Stimulated activated CD4-positive, alpha-beta T cell treated with anti-CD3 and anti-CD28 coated beads, Interleukin-15, amount 100 ng/mL, for 24 hours (primary cell): ENCODE measurements around the gene ZDHHC14.

Experiments
- DNase-seq: peaks from one replicate; pipeline ENCODE4 v3.0.0-alpha.2; 2020

The ZDHHC14 gene

DNA sequence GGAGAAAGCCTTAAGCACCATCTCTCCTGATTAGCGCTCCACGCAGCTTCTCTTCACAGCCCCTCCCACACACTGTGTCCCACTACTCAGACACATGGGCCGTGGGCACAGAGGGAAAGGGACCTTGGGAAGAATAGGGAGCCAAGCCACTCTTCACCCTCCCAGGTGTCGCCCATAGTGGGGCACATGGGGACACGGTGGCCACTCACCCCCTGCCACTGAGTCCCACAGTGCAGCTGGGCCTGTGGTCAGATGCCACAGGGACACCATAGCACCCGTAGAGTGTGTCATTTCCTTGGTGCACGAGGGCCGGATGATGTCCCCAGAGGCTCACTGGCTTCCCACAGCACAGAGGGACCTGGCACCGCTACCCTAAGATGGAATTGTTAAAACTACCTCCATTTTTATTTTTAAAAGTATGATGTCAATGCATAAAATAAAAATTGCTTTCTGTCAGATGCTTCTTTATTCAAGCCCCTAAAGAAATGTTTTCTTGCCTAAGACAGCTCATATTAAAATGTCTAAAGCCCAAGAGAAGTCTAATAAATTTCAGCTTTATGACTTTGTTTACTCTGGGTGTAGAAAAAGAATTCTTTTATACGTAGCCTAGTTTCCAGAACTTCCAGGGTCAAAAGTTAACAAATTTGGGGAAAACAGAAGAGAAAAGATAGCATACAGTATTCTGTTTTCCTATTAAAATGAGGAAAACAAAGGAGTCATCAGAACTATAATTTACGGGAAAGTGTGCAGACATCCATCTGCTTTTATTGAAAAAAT is 251.0 kb downstream of the ZDHHC14 start:
- no peak for DNase-seq

DNA sequence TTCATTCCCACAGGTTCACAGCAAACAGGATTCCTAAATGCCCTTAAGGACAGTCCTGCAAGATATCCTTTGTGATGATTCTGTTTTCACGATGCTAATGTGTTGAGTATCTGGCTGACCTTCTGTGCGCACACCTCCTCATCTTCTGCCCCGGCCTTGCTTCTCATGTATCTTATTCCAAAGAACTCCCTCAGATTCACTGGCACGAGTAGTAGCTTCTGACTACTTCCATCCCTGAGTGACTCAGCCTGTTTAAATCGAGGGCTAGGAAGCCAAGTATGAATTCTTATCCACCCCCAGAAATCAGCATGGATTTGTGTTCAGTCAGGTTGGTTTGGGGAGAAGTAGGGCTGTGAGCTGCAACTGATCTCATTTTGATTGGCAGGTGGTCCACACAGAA is 251.8 kb downstream of the ZDHHC14 start:
- no peak for DNase-seq

DNA sequence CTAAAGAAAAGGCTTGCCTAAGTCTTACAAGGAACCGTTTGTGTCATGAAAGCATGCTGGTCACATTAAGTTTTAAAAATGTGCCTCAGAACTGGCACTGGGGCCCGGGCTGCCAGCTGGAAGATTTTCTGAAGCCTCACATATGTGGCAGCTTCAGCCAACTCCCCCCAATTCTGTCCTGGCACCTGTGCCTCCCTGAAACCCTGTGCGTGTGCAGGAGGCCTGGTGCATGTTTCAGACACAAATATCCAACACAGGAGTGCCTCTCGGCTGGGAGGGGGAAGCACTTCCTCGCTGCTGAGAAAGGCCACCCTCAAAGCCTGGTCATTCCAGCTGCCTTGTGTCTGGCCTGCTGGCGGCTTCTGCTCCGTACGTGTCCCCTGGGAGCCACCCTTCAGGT is 253.6 kb downstream of the ZDHHC14 start:
- DNase-seq: no peak

DNA sequence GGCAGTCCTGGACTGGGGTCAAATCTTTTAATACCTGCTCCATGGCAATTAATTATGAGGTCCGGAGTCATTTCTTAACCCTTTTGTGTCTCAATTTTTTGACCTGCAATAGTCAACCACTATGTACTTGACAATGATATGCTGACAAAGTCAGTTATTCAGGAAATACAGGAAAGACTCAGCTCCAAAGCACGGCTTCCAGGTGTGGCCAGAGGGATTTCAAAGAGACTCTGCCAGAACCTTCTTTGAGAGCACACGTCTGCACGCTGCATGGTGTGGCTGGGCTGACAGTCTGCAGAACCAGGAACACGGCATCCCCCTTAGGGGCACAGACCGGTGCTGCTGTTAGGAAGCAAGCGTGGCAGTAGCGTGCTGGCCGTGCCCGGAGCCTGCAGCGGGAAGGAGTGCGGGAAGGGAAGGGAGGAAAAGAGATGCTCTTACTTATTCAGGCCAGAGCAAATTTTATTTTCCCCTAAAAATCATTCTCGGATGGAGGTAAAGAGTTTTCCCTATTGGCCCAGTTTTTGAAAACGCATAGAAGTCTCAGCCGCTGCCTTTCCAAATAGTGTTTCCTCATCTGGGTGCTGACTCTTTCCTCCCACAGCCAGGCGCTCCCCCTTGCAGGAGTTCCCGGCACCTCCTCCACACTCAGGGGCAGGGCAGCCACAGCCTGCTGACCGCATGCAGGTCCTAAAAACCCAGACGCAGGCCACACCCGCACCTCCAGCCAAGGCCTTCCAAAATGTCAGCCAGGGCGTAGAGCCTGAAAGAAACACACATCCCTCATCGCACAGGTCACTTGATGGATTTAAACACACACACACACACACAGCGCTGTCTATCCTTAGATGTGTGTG is 254.6 kb downstream of the ZDHHC14 start:
- DNase-seq: no peak

DNA sequence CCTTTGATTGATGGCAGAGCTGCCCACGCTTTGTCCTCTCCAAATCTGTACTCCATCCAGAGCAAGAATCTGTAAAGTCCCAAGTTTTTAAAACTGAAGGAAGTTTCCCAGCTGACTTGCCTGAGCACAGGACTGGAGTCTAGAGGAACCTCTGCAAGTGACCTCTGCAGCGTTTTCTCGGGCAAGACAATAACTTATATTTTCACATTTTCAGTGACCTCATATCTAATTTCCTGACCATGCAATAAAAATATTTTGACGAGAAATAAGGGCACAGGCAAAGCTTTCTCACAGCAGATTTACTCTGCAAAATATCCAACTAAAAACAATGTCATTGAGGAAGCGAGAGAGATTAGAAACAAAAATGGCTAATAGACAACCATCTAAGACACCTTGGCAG is 256.5 kb downstream of the ZDHHC14 start:
- DNase-seq: no peak

DNA sequence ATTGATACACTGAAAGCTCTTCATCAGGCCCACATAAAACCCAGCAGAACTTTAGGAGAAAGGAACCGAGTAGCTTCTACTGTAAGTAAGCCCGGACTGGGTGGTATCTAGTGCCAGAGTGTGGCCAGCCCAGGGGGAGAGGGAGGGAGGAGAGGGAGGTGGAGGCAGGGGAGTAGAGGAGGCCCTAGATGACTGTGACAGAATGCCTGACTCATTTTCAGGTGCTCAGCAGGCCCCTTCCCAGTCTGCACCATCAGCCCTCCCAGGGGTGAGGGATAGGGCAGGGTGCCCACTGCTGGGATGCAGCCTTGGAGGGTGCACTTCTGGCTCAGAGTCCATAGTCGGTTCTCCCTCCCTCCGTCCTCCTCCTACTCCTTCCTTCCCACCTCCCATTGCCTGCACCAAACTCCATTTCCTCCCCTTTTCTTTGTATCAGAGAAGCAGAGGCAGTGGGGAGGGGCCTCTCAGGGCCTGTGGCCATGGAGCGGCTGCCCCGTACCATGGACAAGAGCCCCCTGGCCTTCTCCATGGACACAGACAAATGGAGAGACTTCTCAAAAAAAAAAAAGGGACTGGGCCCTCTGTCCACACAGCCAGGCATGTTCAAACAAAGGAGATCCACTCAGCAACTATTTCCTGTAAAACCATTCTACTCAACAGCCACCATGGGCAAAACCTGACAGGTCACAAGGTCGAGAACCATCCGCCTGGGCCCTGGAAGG is 257.1 kb downstream of the ZDHHC14 start:
- no peak for DNase-seq

DNA sequence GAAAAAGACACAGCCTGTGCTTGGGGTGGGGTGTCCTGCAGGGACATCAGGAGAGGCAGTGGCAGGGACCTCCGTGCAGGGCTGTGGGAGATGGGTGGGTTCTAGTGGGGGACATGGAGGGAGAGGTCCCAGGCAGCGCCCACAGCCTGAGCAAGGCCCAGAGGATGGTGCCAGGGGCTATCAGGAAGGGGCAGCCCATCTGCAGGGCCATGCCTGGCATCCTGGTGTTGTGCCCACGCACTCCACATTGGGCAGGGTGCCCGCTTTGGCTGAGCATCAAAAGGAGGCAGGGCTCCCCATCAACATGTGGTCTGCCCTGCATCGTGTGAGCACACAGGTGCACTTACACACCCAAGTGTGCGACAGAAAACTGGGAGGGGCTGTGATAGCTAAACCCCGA is 257.8 kb downstream of the ZDHHC14 start:
- DNase-seq: no peak

DNA sequence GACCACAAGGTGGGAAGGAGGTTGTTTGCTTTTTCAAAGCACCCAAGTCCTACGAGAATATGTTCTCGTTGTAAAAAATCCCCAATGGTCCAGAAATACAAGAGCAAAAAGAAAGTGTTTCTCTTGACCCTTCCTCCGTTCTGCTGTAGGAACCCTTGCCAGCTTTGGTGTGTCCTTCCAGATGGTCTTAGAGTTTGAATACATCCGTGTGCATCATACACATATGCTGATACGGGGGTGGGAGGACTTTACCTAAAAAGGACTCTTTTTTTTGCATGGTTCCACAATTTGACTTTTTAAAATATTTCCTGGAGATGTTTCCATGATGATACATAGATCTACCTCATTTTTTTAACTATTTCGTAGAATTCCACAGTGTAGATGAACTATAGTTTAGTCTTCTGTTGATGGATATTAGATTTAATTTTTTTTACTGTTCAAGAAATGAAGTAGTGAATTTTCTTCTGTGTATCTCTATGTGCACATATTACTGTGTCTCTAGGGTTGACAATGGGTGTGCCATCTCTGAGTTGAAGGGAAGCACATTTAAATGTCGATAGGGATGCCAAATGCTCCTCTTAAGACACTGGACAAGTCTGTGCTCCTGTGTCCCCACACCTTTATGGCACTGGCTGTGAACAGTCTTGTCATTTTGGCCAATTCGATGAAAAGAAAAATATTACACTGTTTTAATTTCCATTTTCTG is 259.9 kb downstream of the ZDHHC14 start:
- DNase-seq: no peak

DNA sequence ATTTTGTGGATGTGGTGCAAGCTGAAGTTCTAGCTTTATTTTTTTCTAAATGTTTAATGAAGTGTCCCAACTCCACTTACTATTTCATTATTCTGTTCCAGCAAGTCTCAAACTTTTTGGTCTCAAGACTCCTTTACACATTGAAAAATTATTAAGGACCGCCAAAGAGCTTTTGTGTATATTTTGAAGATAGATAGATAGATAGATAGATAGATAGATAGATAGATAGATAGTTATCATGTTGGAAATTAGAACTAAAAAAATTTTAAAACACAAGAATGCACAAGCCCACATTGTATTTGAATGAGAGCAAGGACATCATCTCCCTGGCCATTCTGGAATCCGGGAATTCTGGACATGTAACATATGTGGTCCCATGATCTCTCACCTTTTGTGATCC is 260.8 kb downstream of the ZDHHC14 start:
- DNase-seq: no peak

DNA sequence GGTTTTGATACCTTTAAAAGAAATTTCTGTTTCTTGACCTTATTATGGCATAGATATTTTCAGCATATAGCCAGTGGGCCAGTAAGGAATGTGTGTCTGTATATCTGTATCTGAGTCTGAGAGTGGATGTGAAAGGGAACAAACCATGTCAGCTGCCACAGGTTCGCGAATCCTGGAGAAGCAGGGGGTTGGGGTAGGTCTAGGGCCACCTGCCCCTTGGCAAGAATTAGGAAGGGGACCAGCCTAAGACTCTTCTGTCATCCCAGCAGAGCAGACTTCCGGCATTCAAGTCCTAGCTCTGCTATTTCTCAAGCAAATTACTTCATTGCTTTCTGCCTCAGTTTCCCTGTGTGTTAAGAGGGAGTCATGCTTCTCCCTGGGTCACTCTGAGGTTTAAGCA is 261.7 kb downstream of the ZDHHC14 start:
- no peak for DNase-seq

DNA sequence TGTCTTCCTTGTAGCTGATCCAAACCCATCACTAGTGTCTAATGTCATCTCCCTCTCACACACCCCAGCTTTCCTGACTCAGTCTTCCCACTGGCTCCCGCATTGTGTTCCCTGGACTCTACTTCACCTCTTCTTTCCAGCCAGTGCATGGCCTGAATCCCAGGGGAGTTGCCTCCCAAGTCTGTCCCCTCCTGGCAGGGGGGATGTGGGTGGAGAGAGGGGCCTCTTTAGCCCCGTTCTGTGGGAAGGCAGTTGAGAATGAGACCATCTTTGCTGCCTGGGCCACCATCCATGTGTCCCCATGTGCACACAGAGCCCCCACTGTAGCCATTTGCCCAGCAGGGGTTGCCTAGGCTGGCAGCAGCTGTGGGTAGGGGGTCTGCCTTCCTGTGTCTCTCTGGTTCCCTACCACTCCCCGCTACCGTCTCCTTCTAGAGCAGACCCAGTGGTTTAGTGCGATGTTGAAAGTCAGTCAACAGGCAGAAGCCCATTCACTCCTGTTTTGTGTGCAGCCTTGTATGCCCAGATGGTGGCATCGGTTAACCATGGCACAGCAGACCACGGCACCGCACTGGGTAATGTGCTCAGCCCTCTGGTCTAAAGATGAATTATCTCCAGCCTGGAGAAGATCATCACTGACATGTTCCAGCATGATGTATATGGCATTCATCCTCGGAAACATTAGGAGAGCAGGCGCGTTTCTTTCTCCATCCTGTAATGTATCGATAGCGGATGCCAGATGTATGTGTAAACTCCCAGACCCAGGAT is 263.2 kb downstream of the ZDHHC14 start:
- DNase-seq: peak; percentile 42

DNA sequence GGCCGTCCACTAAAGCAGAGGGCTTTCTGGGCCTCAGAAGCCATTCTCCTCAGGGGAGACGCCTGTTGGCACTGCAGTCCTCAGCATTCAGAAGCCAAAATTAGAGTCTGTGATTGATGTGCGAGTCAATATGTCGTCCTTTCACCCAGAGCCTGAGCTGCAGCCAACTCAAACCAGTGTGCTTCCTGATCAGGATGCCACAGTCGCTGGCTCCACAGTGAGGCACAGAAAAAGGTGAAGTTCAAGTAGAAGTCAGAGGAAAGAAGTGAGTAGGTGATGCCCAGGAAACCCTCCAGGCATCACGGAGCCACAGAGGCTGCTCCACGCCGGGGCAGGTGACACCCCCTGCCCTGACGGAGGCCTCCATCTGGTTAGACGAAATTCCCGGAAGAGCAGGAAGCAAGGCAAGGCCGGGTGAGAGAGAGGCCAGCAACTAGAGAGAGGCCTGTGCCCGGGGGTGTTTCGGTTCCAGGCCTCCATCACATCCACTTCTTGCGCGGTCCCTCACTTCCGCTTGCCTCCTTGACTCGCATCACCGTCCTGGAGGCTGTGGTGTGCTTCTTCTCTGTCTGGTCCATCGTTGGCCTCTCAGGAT is 264.3 kb downstream of the ZDHHC14 start:
- DNase-seq: no peak

DNA sequence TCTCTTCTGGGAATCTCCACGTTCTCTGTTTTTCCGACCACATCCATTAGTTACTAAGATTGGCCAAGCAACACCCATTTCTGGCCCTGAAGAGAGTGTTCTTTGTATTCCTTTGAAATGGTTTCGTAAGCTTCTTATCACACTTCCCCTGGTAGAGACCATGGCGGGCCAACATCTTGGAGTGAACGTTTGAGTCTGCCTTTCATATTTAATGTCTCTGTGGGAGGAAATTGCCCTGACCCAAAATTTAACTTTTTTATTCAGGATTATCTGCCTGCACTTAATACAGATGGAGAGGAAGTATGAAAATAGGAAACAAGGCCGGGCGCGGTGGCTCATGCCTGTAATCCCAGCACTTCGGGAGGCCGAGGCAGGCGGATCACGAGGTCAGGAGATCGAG is 265.0 kb downstream of the ZDHHC14 start:
- no peak for DNase-seq

DNA sequence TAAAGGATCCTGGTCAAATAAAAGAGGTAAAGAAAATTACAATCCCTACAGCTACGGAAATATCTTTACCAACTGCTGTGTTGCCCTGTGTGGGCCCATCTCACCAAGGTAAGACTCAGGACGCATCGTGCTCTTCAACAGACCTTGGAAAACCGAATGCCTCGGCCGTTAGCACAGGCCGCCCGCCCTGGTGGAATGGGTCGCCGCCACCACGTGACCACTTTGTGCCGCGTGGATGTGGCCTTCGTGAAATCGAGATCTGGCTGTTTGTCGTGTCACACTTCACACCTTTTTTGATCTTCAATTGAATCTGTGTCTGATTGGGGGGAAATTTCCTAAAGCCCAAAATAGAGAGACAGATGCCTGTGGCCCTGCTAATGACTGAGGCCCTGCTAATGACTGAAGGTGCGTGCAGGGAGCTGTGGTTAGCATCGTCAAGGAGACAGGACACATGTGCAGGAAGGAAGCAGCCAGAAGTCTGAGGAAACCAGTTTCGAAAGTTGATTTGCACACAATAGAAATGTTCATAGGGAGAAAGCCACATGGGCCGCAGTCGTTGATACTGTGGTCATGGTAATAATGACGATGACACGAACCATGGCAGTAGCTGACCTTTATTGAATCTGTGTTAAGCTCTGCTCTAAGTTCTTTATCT is 266.4 kb downstream of the ZDHHC14 start:
- DNase-seq: no peak

DNA sequence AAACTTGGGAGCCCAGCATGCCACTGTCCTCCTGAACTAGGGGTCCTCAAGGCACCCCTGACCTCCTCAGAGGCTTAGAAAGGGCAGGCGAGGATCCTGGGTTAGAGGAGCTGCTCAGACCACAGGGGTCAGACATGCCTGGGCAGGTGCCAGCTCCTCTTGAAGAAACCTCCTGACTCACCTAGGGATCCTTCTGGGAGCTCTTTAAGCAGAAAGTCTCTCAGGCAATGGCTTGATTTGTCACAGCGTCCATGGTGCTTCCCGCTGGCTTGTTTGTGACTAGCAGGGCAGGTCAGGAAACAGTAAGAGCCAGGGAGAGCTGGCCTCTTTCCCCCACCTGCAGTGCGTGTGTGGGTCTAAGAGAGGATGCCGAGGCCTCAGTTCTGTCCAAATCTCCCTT is 267.6 kb downstream of the ZDHHC14 start:
- DNase-seq: no peak

DNA sequence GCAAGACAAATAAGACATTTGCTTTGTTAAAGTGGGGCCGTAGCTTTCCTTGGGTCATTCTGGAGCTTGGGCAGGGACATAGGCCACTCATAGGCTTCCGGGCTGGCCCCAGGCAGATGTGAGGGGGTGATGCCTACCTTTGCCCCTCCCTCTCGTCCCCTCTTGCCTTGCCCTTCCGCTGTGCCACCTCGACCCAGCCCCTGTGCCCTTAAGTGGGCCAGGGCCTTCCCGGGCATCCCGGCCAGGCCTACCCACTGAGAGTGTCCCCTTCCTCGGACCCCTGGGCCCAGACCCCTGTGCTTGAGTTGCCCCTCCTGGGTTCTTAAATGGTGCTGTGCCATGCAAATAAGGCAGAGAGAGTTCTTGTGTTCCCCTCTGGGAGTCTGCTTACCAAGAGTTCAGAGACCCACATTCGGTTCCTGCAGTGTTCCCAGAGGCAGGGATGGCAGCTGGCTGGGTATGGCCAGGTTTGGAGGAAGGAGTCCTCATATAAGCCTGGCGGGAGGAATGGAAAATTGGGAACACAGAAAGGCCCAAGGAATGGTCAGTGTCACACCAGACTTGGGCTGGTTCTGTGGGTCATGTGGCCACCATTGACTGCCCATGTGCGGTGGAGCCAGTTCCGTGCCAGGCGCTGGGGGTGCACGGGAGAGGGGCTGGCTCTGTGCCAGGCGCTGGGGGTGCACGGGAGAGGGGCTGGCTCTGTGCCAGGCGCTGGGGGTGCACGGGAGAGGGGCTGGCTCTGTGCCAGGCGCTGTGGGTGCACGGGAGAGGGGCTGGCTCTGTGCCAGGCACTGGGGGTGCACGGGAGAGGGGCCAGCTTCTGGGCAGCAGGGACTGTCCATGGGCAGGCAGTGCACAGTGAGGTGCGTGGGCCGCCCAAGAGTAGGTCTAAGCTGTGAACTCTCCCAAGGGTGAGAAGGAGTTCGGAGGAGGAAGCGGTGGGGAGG is 268.6 kb downstream of the ZDHHC14 start:
- no peak for DNase-seq

DNA sequence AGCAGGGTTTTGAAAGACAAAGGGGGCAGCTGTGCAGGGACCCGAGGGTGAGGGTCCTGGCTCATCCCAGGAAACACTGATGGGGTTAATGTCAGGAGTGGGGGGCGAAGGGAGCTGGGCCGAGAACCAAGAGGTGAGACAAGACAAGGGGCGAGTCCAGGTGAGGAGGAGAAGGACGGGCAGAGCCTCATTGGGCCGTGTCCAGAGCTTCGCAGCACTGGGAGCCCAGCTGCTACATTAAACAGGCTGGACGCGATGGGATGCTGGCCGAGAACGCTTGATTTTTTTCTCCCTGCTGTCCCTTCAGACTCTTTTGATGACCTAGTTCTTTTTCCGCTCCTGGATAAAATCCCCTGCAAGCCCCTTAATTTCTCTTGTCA is 269.3 kb downstream of the ZDHHC14 start:
- no peak for DNase-seq

DNA sequence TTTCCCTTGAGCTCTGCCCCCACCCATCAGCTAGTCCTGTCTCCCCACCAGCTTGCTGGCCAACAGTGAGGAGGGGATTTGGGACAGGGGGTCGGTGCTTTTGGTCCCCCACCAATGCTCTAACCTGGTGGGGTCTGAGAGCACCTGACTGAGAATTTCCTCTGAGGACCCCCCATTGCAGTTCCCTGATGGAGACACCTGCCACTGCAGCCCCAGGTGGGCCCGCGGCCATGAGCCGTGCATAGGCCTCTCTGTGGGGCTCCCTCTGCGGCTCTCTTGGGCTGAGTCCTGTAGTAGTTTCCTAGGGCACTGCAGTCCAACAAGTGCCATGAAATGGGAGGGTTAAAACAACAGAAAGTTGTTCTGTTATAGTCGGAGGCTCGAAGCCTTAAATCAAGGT is 269.8 kb downstream of the ZDHHC14 start:
- no peak for DNase-seq

DNA sequence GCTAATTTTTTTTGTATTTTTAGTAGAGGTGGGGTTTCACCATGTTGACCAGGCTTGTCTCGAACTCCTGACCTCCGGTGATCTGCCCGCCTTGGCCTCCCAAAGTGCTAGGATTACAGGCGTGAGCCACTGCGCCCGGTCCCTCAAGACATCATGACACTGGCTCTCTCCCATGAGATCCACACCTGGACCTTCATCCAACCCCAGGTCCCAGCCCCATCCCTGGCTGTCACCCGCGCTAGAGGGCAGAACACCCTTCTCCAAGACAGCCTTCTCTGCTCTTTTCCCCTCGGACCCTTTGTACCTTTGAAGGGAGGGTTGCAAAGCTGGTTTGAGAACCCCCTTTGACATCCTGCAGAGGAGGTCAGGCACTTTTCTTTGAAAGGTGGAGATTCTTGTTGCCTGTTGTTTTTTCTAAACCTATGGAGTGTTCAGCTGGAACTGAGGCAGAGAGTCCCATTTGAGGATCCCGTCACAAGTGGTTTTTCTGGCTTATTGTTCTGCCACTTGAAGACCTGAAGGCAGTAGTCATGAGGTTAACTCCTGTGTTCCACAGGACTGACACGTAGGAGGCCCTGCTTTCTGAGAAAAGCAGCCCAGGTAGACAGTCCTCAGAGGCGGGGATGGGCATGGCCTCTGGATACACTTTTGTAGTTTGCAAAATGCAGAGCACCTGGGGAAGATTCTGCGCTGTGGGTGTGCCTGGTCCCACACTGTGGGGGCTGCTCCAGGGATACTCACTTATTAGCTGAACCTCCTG is 270.9 kb downstream of the ZDHHC14 start:
- DNase-seq: no peak
